SK-N-MC (cell line): ENCODE results near the gene UNC93B1.
A peak's percentile ranks its signal among the peaks of the same experiment; 100 is the strongest.

Experiments
- DNase-seq: peaks from one replicate; pipeline ENCODE4 v3.0.0-alpha.2; 2011; ENCODE audit warnings: low read depth, low spot score
- H3K27ac ChIP-seq: fragments of 200-600 bp; sonication (generic); 2 replicates; pipeline ENCODE4 v1.5.1; 2016; ENCODE audit warnings: mixed run types
- H3K36me3 ChIP-seq: fragments of 200-600 bp; sonication (generic); 2 replicates; pipeline ENCODE4 v1.6.1; 2017; ENCODE audit warnings: antibody characterized with exemption, low read length, mixed read lengths; ENCODE audit not compliant: insufficient read depth
- H3K4me3 ChIP-seq: fragments of 200-600 bp; sonication (generic); 2 replicates; pipeline ENCODE4 v1.5.1; 2016
- H3K9ac ChIP-seq: fragments of 200-600 bp; sonication (generic); 2 replicates; pipeline ENCODE4 v1.8.0; 2017; ENCODE audit warnings: mixed run types, mixed read lengths; ENCODE audit not compliant: insufficient read length
- H3K9me3 ChIP-seq: fragments of 200-600 bp; sonication (generic); 2 replicates; pipeline ENCODE4 v1.6.1; 2017; ENCODE audit warnings: low read depth, mild to moderate bottlenecking, antibody characterized with exemption, low read length, moderate library complexity, mixed read lengths
- EZH2 ChIP-seq: fragments of 200-600 bp; sonication (generic); IDR thresholded peaks from one replicate; pipeline ENCODE4 v1.6.1; 2017; ENCODE audit warnings: antibody characterized with exemption
- FOXP2 ChIP-seq: optimal IDR thresholded peaks from 2 replicates; pipeline ENCODE3; 2011; ENCODE audit warnings: mild to moderate bottlenecking, moderate library complexity; ENCODE audit not compliant: insufficient read depth; ENCODE audit errors: extremely low read length, control extremely low read depth
- POLR2AphosphoS5 ChIP-seq: IDR thresholded peaks from 2 replicates; pipeline ENCODE4 v1.6.1; 2012; ENCODE audit warnings: mild to moderate bottlenecking, low read depth, low read length, borderline replicate concordance

Gene UNC93B1

GRCh38 chr11:68009391-68010089 lies 5.6 kb upstream of the UNC93B1 start:
- Histone ChIP-seq H3K27ac (no peak overlapping the region), H3K4me3 (no peak overlapping the region), H3K36me3 (no peaks in the 10 kb centered on the region), H3K9me3 (no peaks in the 10 kb centered on the region), H3K9ac (no peak overlapping the region)
- TF ChIP-seq EZH2 = no peak
- TF ChIP-seq FOXP2 = no peak
- TF ChIP-seq POLR2AphosphoS5 = no peak
- DNase-seq = no peak

GRCh38 chr11:68008381-68009337 lies 4.8 kb upstream of the UNC93B1 start:
- H3K36me3 ChIP-seq = no peaks in the 10 kb centered on the region
- no peak overlapping the region for H3K4me3 ChIP-seq
- H3K9me3 ChIP-seq = no peaks in the 10 kb centered on the region
- no peak overlapping the region for H3K27ac ChIP-seq
- TF ChIP-seq FOXP2 = no peak
- no peak for TF ChIP-seq POLR2AphosphoS5
- TF ChIP-seq EZH2 = no peak
- no peak for DNase-seq
- H3K9ac ChIP-seq = no peak overlapping the region

DNA sequence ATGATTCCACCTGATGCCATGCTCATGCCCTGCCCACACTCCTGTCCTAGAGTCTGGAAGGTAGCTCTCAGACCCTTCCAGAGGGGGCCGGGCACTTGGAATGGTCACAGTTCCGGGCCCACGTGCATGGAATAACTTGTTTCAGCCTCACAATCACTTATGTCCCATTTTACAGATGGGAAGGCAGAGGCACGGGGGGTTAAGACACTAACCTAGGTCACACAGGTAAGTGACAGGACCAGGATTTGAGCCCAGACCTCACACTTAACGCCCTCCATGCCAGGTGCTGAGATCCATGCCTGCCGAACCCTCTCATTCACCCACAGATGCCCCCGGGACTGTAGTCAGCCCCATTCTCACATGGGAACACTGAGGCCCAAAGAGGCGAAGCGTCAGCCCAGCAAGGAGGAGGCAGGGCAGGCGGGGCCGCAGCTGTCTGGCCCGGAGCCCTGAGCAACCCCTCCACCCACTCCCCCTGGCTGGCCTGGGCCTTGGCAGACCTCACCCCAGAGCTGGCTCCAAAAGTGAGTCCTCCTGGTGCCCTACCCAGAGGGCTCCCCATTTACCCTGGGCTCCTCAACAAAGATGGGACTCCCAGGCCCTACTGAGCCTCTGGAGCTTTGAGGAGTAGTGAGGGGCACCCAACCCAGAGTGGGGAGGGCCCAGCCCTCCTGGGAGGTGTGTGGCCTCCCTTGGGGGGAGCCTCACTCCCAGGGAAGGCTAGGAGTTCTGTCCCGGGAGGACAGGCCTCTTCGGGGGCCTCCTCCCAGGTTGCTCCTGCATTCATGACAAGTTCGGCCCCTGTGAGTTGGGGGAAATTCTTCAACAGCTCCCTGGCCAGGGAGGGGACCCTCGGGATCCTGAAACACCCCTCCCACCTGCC lies 3.8 kb upstream of the UNC93B1 start:
- no peak overlapping the region for H3K9ac ChIP-seq
- H3K27ac ChIP-seq = no peak overlapping the region
- no peaks in the 10 kb centered on the region for H3K9me3 ChIP-seq
- DNase-seq = no peak
- TF ChIP-seq POLR2AphosphoS5 = no peak
- TF ChIP-seq EZH2 = no peak
- TF ChIP-seq FOXP2 = no peak
- H3K4me3 ChIP-seq = no peak overlapping the region
- H3K36me3 ChIP-seq = no peaks in the 10 kb centered on the region

GRCh38 chr11:68006606-68007166 lies 2.8 kb upstream of the UNC93B1 start:
- no peak overlapping the region for H3K4me3 ChIP-seq
- H3K9me3 ChIP-seq = no peaks in the 10 kb centered on the region
- no peak overlapping the region for H3K9ac ChIP-seq
- H3K36me3 ChIP-seq = no peaks in the 10 kb centered on the region
- TF ChIP-seq EZH2 (no peak), POLR2AphosphoS5 (no peak), FOXP2 (no peak)
- H3K27ac ChIP-seq = no peak overlapping the region
- no peak for DNase-seq

- no peak for DNase-seq
- Histone ChIP-seq H3K9ac (no peak overlapping the region), H3K4me3 (peak overlapping the region; percentile 74), H3K9me3 (no peaks in the 10 kb centered on the region), H3K27ac (no peak overlapping the region), H3K36me3 (no peaks in the 10 kb centered on the region)
- TF ChIP-seq POLR2AphosphoS5 = no peak
- TF ChIP-seq EZH2 = no peak
- TF ChIP-seq FOXP2 = no peak
Measured at GRCh38 chr11:68004551-68005335, 846 bp upstream of the UNC93B1 start.

- H3K9me3 ChIP-seq = no peaks in the 10 kb centered on the region
- no peaks in the 10 kb centered on the region for H3K36me3 ChIP-seq
- H3K27ac ChIP-seq = no peak overlapping the region
- TF ChIP-seq POLR2AphosphoS5 (no peak), FOXP2 (no peak), EZH2 (no peak)
- H3K4me3 ChIP-seq = peak overlapping the region; percentile 74
- no peak for DNase-seq
- no peak overlapping the region for H3K9ac ChIP-seq
Measured at GRCh38 chr11:68002938-68003845, 705 bp downstream of the UNC93B1 start.
